Astrocyte of the cerebellum (primary cell): Measurements from ENCODE around the gene TYW1.
"Not testable (repeated sequence)": the region's sequence is repeated elsewhere in the genome, so short reads cannot be mapped to it uniquely, and the experiment has no call there.

Source experiments
- DNase-seq: peaks from one replicate; pipeline ENCODE4 v3.0.0-alpha.2; 2011; ENCODE audit warnings: low read depth
- H3K4me3 ChIP-seq: 2 replicates; pipeline ENCODE4 v1.5.1; 2011; ENCODE audit warnings: mild to moderate bottlenecking, low read depth, low read length, moderate library complexity
- CTCF ChIP-seq: IDR thresholded peaks from 2 replicates; pipeline ENCODE4 v1.5.1; 2012; ENCODE audit warnings: low read length, low read depth, moderate library complexity, mild to moderate bottlenecking; ENCODE audit errors: missing control alignments
- in situ Hi-C: cut with HindIII; loops from 2 replicates; pipeline ENCODE4 v1.10.0; 2017; ENCODE audit warnings: low sequenced_read_pairs

TYW1 gene

GRCh38 chr7:67056683-67057082, 60.0 kb downstream of the TYW1 start:
- no peak for TF ChIP-seq CTCF
- DNase-seq, result no peak
- no peak overlapping the region for H3K4me3 ChIP-seq
- in situ Hi-C loops, result no loop called here

GRCh38 chr7:67061321-67061720, 64.7 kb downstream of the TYW1 start:
- H3K4me3 ChIP-seq, in situ Hi-C loops, DNase-seq: not testable (repeated sequence)

- DNase-seq, in situ Hi-C loops, H3K4me3 ChIP-seq: not testable (repeated sequence)
These were observed 66.2 kb downstream of the TYW1 start for GRCh38 chr7:67062802-67063201.

GRCh38 chr7:67066950-67067622, 70.5 kb downstream of the TYW1 start:
- in situ Hi-C loops, result not testable (repeated sequence)
- peak overlapping the region; percentile 35 for H3K4me3 ChIP-seq
- peak; percentile 88 for DNase-seq

- in situ Hi-C loops, DNase-seq: not testable (repeated sequence)
These were observed 79.5 kb downstream of the TYW1 start for GRCh38 chr7:67076120-67076519.

GRCh38 chr7:67082880-67083279, 86.2 kb downstream of the TYW1 start:
- H3K4me3 ChIP-seq, in situ Hi-C loops, DNase-seq: not testable (repeated sequence)

More at GRCh38 chr7:67076120-67076519, 79.5 kb downstream of the TYW1 start:
- not testable (repeated sequence) for H3K4me3 ChIP-seq

GRCh38 chr7:67089261-67089660, 92.6 kb downstream of the TYW1 start:
- H3K4me3 ChIP-seq, DNase-seq, in situ Hi-C loops: not testable (repeated sequence)

GRCh38 chr7:67091053-67091452, 94.4 kb downstream of the TYW1 start:
- H3K4me3 ChIP-seq, DNase-seq, in situ Hi-C loops: not testable (repeated sequence)

- in situ Hi-C loops, DNase-seq, H3K4me3 ChIP-seq: not testable (repeated sequence)
These were observed 101.4 kb downstream of the TYW1 start for GRCh38 chr7:67098031-67098430.

- DNase-seq, H3K4me3 ChIP-seq, in situ Hi-C loops: not testable (repeated sequence)
These were observed 102.8 kb downstream of the TYW1 start for GRCh38 chr7:67099406-67099805.

- in situ Hi-C loops, H3K4me3 ChIP-seq, DNase-seq: not testable (repeated sequence)
These were observed 103.4 kb downstream of the TYW1 start for GRCh38 chr7:67100038-67100437.

GRCh38 chr7:67100956-67101361, 104.3 kb downstream of the TYW1 start:
- no peak for DNase-seq
- in situ Hi-C loops, result no loop called here
- no peak overlapping the region for H3K4me3 ChIP-seq
- TF ChIP-seq CTCF, result no peak

GRCh38 chr7:67104937-67105336, 108.3 kb downstream of the TYW1 start:
- H3K4me3 ChIP-seq, in situ Hi-C loops, DNase-seq: not testable (repeated sequence)
